Activated CD4-positive, alpha-beta T cell treated with anti-CD3 and anti-CD28 coated beads, Interleukin-2, amount 50 U/mL, for 24 hours (primary cell): Measurements from ENCODE around the gene ACSS2.
A peak's percentile ranks its signal among the peaks of the same experiment; 100 is the strongest.

Experiments
- DNase-seq, 2 donors: peaks; one replicate each; pipeline ENCODE4 v3.0.0-alpha.2; 2020; ENCODE audit warnings: low read depth in 1 of 2, low spot score in 1 of 2

The ACSS2 gene

GRCh38 chr20:34948030-34948429 lies 71.6 kb downstream of the ACSS2 start:
- DNase-seq, result no peak

- no peak for DNase-seq
Observed at GRCh38 chr20:34949120-34949519, 72.7 kb downstream of the ACSS2 start.

- no peak for DNase-seq
Observed at GRCh38 chr20:34951252-34951651, 74.8 kb downstream of the ACSS2 start.

- DNase-seq, result no peak
Observed at GRCh38 chr20:34951652-34952051, 75.2 kb downstream of the ACSS2 start.

- DNase-seq, result no peak
Observed at GRCh38 chr20:34952671-34953070, 76.3 kb downstream of the ACSS2 start.

- DNase-seq, result no peak
Observed at GRCh38 chr20:34953960-34954359, 77.5 kb downstream of the ACSS2 start.

- peak in 1 of 2 donors; percentile 4 for DNase-seq
Observed at GRCh38 chr20:34954904-34955230, 78.5 kb downstream of the ACSS2 start.

- DNase-seq, result peak; percentile 94 to 98
Observed at GRCh38 chr20:34955231-34956040, 79.0 kb downstream of the ACSS2 start, which contains the start of the genes GSS and MYH7B. GSS (minus strand) TSS chr20:34955806; CDS start chr20:34951852, 3,954 bp downstream. MYH7B (plus strand) TSS chr20:34955868; CDS start chr20:34978006, 22,138 bp downstream.

GRCh38 chr20:34956041-34956458 lies 79.6 kb downstream of the ACSS2 start:
- DNase-seq, result no peak

- no peak for DNase-seq
Observed at GRCh38 chr20:34956751-34957472, 80.5 kb downstream of the ACSS2 start.

- no peak for DNase-seq
Observed at GRCh38 chr20:34964486-34964885, 88.1 kb downstream of the ACSS2 start.

- no peak for DNase-seq
Observed at GRCh38 chr20:34965051-34965450, 88.6 kb downstream of the ACSS2 start.

GRCh38 chr20:34967421-34967820 lies 91.0 kb downstream of the ACSS2 start:
- DNase-seq, result no peak

- DNase-seq, result no peak
Observed at GRCh38 chr20:34968042-34968775, 91.8 kb downstream of the ACSS2 start.

GRCh38 chr20:34970193-34970840 lies 93.9 kb downstream of the ACSS2 start:
- DNase-seq, result no peak

GRCh38 chr20:34970846-34971560 lies 94.6 kb downstream of the ACSS2 start:
- DNase-seq, result no peak

GRCh38 chr20:34971561-34972235 lies 95.3 kb downstream of the ACSS2 start:
- DNase-seq, result no peak

GRCh38 chr20:34974246-34974645 lies 97.8 kb downstream of the ACSS2 start:
- no peak for DNase-seq

GRCh38 chr20:34976286-34976685 lies 99.9 kb downstream of the ACSS2 start:
- no peak for DNase-seq
